ENCODE results near the gene HLA-DOB. TPM values are rescaled to one million over a fixed set of nuclear protein-coding genes. Genes with fewer than 3 reads are reported as not detected.
A peak's percentile ranks its signal among the peaks of the same experiment; 100 is the strongest.

Gene HLA-DOB
- total and polyA plus RNA-seq, 4 donors: 0.26 to 2.8 (median 0.62) TPM; not detected in 1

DNA sequence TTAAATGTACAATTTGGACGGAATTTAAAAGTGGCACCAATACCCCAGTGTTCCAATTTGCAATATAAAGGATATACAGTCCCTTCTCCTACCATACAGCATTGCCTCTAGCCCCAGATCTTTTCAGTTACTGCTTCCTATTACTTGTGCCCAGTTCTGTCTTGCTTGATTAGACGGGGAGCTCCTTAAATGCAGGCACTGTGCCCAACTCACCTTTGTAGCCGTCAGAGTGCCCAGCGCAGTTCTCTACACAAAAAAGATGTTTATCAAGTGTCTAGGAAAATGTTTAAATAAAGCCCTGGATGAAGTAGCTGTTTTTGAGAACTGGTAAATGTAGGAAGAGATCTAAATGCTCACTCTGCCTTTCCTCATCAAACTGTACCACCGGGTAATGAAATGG, 14.1 kb upstream of the HLA-DOB start:
- Histone ChIP-seq H3K4me3 (ENCODE audit: low read length in 2 of 2) (no peak overlapping the region), H3K9me3 (ENCODE audit: control insufficient read depth, low read length) (no peaks in the 10 kb centered on the region), H3K27me3 (ENCODE audit: control insufficient read depth in 1 of 2, insufficient read depth in 2 of 2, low read length in 1 of 2) (no peaks in the 10 kb centered on the region), H3K4me1 (ENCODE audit: control insufficient read depth in 1 of 2, insufficient read depth in 2 of 2, low read length in 2 of 2) (no peaks in the 10 kb centered on the region), H3K27ac (ENCODE audit: low read depth in 1 of 2, low read length in 2 of 2) (no peak overlapping the region), H3K36me3 (ENCODE audit: control insufficient read depth in 1 of 2, insufficient read depth in 2 of 2, low read length in 1 of 2) (peaks cover 0 to 2% of the 10 kb centered on the region in 2 donors)
- intact Hi-C loops (cut with DNase I): loop anchor here in 1 of 2 donors (5.0 kb wide), 1 partner anchor 36 kb away; no protein-coding TSS in a partner anchor
- ATAC-seq (ENCODE audit: low FRiP score): no peak
- DNase-seq: no peak
- WGBS, 2 donors: 92 to 93% methylated on average over 5 of the region's 5 CpGs

DNA sequence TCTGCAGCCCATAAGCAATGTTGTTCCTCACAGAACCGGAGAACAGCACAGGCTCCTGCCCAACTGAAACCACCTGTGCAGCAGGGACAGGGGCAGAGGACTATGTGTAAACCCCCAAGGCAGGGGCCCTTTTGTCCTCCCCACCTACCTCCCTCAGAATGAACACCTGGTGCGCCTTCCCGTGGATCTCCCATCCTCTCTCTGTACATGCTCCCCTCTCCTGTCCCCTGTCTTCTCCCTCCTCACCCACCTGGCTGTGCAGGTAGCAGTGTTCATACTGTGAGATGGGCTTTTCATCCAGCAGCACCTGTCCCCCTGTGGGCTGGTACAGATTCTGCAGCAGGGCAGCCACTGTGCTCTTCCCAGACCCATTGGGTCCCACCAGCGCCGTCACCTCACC, 13.2 kb upstream of the HLA-DOB start:
- H3K36me3 ChIP-seq (ENCODE audit: control insufficient read depth in 1 of 2, insufficient read depth in 2 of 2, low read length in 1 of 2): peaks cover 0 to 2% of the 10 kb centered on the region in 2 donors
- ATAC-seq (ENCODE audit: low FRiP score): no peak

DNA sequence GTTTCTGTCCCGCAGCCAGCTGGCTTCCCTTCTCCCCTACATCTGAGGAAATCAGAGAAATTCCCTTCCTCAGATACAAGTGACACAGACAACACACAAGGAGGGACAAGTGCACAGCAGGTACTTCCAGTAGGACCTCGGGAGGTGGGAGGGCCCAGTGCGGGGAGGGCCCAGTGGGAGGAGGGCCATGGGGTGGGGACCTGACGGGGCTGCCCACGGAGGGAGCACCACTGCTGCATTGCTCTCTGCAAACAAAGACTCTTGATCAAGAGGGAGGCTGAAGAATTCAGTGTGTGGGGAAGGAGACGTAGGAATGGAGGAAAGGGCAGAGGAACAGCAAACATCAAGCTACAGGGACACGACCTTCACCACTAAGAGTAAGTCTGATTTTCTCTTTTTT, 12.7 kb upstream of the HLA-DOB start:
- no peaks in the 10 kb centered on the region for H3K27me3 ChIP-seq (ENCODE audit: control insufficient read depth in 1 of 2, insufficient read depth in 2 of 2, low read length in 1 of 2)
- ATAC-seq (ENCODE audit: low FRiP score) (no peak), DNase-seq (no peak)
- 71 to 79% methylated on average over 7 of the region's 7 CpGs for WGBS, 2 donors
- H3K4me3 ChIP-seq (ENCODE audit: low read length in 2 of 2): no peak overlapping the region
- H3K4me1 ChIP-seq (ENCODE audit: control insufficient read depth in 1 of 2, insufficient read depth in 2 of 2, low read length in 2 of 2): no peaks in the 10 kb centered on the region
- intact Hi-C loops (cut with DNase I): loop anchor here in 1 of 2 donors (5.0 kb wide), 1 partner anchor 38 kb away; no protein-coding TSS in a partner anchor
- H3K36me3 ChIP-seq (ENCODE audit: control insufficient read depth in 1 of 2, insufficient read depth in 2 of 2, low read length in 1 of 2): peaks cover 0 to 2% of the 10 kb centered on the region in 2 donors
- no peak overlapping the region for H3K27ac ChIP-seq (ENCODE audit: low read depth in 1 of 2, low read length in 2 of 2)
- H3K9me3 ChIP-seq (ENCODE audit: control insufficient read depth, low read length): no peaks in the 10 kb centered on the region

More for the DNA sequence above, 13.2 kb upstream of the HLA-DOB start:
- Histone ChIP-seq H3K9me3 (ENCODE audit: control insufficient read depth, low read length) (no peaks in the 10 kb centered on the region), H3K27ac (ENCODE audit: low read depth in 1 of 2, low read length in 2 of 2) (no peak overlapping the region), H3K4me1 (ENCODE audit: control insufficient read depth in 1 of 2, insufficient read depth in 2 of 2, low read length in 2 of 2) (no peaks in the 10 kb centered on the region), H3K27me3 (ENCODE audit: control insufficient read depth in 1 of 2, insufficient read depth in 2 of 2, low read length in 1 of 2) (no peaks in the 10 kb centered on the region), H3K4me3 (ENCODE audit: low read length in 2 of 2) (no peak overlapping the region)
- 95 to 97% methylated on average over 5 of the region's 5 CpGs for WGBS, 2 donors
- DNase-seq: no peak
- intact Hi-C loops (cut with DNase I): loop anchor here in 1 of 2 donors (5.0 kb wide), 1 partner anchor 37 kb away; no protein-coding TSS in a partner anchor

DNA sequence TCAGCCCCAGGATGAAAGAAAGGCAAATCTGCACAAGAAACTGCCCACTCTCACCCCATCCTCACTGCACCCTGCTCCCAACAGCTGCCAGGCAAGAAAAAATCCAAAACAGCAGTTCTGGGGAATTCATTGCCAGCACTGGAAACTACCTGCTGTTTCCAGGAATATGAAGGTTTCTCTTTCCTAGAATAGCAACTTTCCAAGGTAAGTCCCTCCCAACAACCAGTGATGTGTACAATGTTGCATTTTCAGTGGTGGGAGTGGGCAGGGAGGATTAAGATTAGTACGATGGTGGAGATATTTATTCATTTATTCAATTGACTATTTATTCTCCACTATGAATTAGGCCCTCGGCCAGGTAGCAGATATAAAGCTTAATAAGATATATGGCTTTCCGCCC, 10.2 kb upstream of the HLA-DOB start:
- ATAC-seq (ENCODE audit: low FRiP score): no peak
- H3K4me3 ChIP-seq (ENCODE audit: low read length in 2 of 2): no peak overlapping the region
- no peaks in the 10 kb centered on the region for H3K27me3 ChIP-seq (ENCODE audit: control insufficient read depth in 1 of 2, insufficient read depth in 2 of 2, low read length in 1 of 2)
- peaks cover 0 to 2% of the 10 kb centered on the region in 2 donors for H3K36me3 ChIP-seq (ENCODE audit: control insufficient read depth in 1 of 2, insufficient read depth in 2 of 2, low read length in 1 of 2)
- no peaks in the 10 kb centered on the region for H3K9me3 ChIP-seq (ENCODE audit: control insufficient read depth, low read length)
- intact Hi-C loops (cut with DNase I): loop anchor here in 1 of 2 donors (5.0 kb wide), 1 partner anchor 40 kb away; no protein-coding TSS in a partner anchor
- no peak overlapping the region for H3K27ac ChIP-seq (ENCODE audit: low read depth in 1 of 2, low read length in 2 of 2)
- WGBS, 2 donors: 76 to 78% methylated on average over 3 of the region's 3 CpGs
- no peak for DNase-seq
- H3K4me1 ChIP-seq (ENCODE audit: control insufficient read depth in 1 of 2, insufficient read depth in 2 of 2, low read length in 2 of 2): no peaks in the 10 kb centered on the region

DNA sequence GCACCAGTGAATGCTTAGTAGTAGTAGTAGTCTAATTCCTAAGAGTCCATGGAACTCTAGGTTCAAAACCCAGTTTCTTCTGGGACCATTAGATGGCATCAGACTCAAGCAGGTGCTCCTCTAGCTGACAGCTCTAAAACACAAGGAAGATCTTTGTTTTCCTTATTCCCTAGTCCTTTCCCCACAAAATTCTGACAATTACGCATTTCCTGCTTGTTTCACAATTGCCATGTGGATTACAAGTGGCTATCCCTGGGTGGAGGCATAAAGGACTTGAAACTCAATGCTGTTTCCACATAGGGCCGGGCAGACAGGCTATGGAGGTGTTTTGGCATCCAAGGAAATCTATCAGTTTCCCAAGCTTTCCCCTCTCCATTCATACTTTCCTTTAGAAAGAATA, 9.2 kb upstream of the HLA-DOB start:
- peak; percentile 62 for ATAC-seq (ENCODE audit: low FRiP score)
- WGBS, 2 donors: 43 to 52% methylated on average over 2 of the region's 2 CpGs
- no peak overlapping the region for H3K4me3 ChIP-seq (ENCODE audit: low read length in 2 of 2)
- no peaks in the 10 kb centered on the region for H3K4me1 ChIP-seq (ENCODE audit: control insufficient read depth in 1 of 2, insufficient read depth in 2 of 2, low read length in 2 of 2)
- H3K36me3 ChIP-seq (ENCODE audit: control insufficient read depth in 1 of 2, insufficient read depth in 2 of 2, low read length in 1 of 2): peaks cover 0 to 2% of the 10 kb centered on the region in 2 donors
- no peak for DNase-seq
- no peaks in the 10 kb centered on the region for H3K27me3 ChIP-seq (ENCODE audit: control insufficient read depth in 1 of 2, insufficient read depth in 2 of 2, low read length in 1 of 2)
- no peaks in the 10 kb centered on the region for H3K9me3 ChIP-seq (ENCODE audit: control insufficient read depth, low read length)
- H3K27ac ChIP-seq (ENCODE audit: low read depth in 1 of 2, low read length in 2 of 2): no peak overlapping the region
- intact Hi-C loops (cut with DNase I): loop anchor here in 1 of 2 donors (5.0 kb wide), 1 partner anchor 41 kb away; no protein-coding TSS in a partner anchor

DNA sequence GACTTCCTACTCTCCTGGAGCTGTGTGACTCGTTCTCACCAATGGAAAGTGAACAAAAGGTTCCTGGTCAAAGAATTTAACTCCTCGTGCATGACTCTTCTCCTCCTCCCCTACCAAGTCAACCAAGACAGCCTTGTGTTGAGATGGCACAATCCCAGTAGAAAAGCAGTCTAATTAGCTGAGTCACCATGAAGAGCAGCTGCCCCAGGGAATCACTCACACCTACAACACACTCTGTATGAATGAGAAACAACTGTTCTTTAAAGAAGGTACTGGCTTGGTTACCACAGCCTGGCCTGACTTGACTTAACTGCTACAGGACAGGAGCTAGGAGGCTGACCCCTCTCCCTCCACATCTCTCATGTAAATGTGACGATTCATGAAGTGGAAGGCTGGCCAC, 2.9 kb upstream of the HLA-DOB start:
- DNase-seq: no peak
- no peak overlapping the region for H3K27ac ChIP-seq (ENCODE audit: low read depth in 1 of 2, low read length in 2 of 2)
- no peaks in the 10 kb centered on the region for H3K36me3 ChIP-seq (ENCODE audit: control insufficient read depth in 1 of 2, insufficient read depth in 2 of 2, low read length in 1 of 2)
- H3K9me3 ChIP-seq (ENCODE audit: control insufficient read depth, low read length): no peaks in the 10 kb centered on the region
- no peaks in the 10 kb centered on the region for H3K4me1 ChIP-seq (ENCODE audit: control insufficient read depth in 1 of 2, insufficient read depth in 2 of 2, low read length in 2 of 2)
- H3K4me3 ChIP-seq (ENCODE audit: low read length in 2 of 2): no peak overlapping the region
- intact Hi-C loops (cut with DNase I): no loop called here
- 66 to 67% methylated on average over 3 of the region's 3 CpGs for WGBS, 2 donors
- H3K27me3 ChIP-seq (ENCODE audit: control insufficient read depth in 1 of 2, insufficient read depth in 2 of 2, low read length in 1 of 2): no peaks in the 10 kb centered on the region
- ATAC-seq (ENCODE audit: low FRiP score): no peak

DNA sequence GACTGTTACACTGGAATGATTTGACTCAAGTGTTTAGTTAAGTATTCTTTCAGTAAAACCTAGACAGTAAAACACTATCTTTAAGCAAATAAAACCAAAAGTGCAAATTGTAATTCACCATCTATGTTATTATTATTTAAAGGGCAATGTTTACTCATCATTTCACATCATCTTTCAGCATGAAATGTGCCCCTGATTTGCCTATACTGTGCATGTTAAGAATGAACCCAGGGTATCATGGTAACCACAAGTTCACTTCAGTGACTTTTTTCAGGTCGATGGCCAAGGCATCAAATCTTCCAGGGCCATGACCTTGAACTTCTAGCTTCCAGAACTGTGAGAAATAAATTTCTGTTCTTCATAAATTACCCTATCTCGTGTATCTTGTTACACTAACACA, 2.1 kb upstream of the HLA-DOB start:
- no peaks in the 10 kb centered on the region for H3K27me3 ChIP-seq (ENCODE audit: control insufficient read depth in 1 of 2, insufficient read depth in 2 of 2, low read length in 1 of 2)
- ATAC-seq (ENCODE audit: low FRiP score): no peak
- no peak overlapping the region for H3K27ac ChIP-seq (ENCODE audit: low read depth in 1 of 2, low read length in 2 of 2)
- intact Hi-C loops (cut with DNase I): no loop called here
- no peaks in the 10 kb centered on the region for H3K9me3 ChIP-seq (ENCODE audit: control insufficient read depth, low read length)
- no peak overlapping the region for H3K4me3 ChIP-seq (ENCODE audit: low read length in 2 of 2)
- WGBS, 2 donors: 71 to 73% methylated on average over 2 of the region's 2 CpGs
- no peaks in the 10 kb centered on the region for H3K4me1 ChIP-seq (ENCODE audit: control insufficient read depth in 1 of 2, insufficient read depth in 2 of 2, low read length in 2 of 2)
- H3K36me3 ChIP-seq (ENCODE audit: control insufficient read depth in 1 of 2, insufficient read depth in 2 of 2, low read length in 1 of 2): no peaks in the 10 kb centered on the region
- no peak for DNase-seq

DNA sequence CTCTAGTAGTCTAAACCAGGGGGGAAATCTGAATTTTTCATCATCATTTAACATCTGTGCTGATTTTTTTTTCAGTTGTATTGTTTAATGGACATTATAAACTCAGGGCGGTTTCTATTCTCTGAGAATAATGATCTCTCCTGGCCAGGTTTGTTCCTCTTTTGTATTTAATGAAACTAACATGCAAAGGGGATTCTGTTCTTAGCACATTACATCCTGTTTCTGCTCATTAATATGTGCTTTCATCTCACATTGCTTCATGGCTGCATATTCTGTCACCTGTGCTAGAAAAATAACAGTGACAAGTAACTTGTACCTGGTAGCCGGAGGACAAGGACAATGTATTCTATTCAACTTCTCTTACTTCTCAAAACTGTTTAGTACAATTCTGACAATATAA, 806 bp downstream of the HLA-DOB start:
- H3K27ac ChIP-seq (ENCODE audit: low read depth in 1 of 2, low read length in 2 of 2): no peak overlapping the region
- no peaks in the 10 kb centered on the region for H3K36me3 ChIP-seq (ENCODE audit: control insufficient read depth in 1 of 2, insufficient read depth in 2 of 2, low read length in 1 of 2)
- no peak overlapping the region for H3K4me3 ChIP-seq (ENCODE audit: low read length in 2 of 2)
- no peaks in the 10 kb centered on the region for H3K4me1 ChIP-seq (ENCODE audit: control insufficient read depth in 1 of 2, insufficient read depth in 2 of 2, low read length in 2 of 2)
- H3K9me3 ChIP-seq (ENCODE audit: control insufficient read depth, low read length): no peaks in the 10 kb centered on the region
- H3K27me3 ChIP-seq (ENCODE audit: control insufficient read depth in 1 of 2, insufficient read depth in 2 of 2, low read length in 1 of 2): no peaks in the 10 kb centered on the region
- no peak for DNase-seq
- WGBS, 2 donors: 94 to 97% methylated on average over 2 of the region's 2 CpGs
- intact Hi-C loops (cut with DNase I): no loop called here
- ATAC-seq (ENCODE audit: low FRiP score): no peak

DNA sequence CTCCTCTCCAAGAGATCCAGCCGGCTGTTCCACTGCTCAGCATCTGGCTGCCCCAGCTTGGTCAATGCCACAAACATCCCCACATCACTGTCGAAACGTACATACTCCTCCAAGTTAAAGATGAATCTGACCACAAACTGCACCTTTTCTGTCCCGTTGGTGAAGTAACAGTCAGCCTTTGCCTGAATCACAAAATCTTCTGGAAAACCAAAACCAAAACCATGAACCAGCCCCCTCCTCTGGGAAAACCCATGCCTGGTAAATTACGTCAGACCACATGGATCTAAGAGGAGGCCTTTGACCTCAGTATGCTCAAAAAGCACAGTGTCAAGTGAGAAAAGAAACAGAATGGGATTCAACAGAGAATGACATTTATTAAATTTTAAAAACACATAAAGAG, 1.7 kb downstream of the HLA-DOB start:
- Histone ChIP-seq H3K4me1 (ENCODE audit: control insufficient read depth in 1 of 2, insufficient read depth in 2 of 2, low read length in 2 of 2) (no peaks in the 10 kb centered on the region), H3K27ac (ENCODE audit: low read depth in 1 of 2, low read length in 2 of 2) (no peak overlapping the region), H3K36me3 (ENCODE audit: control insufficient read depth in 1 of 2, insufficient read depth in 2 of 2, low read length in 1 of 2) (no peaks in the 10 kb centered on the region), H3K4me3 (ENCODE audit: low read length in 2 of 2) (no peak overlapping the region), H3K9me3 (ENCODE audit: control insufficient read depth, low read length) (no peaks in the 10 kb centered on the region), H3K27me3 (ENCODE audit: control insufficient read depth in 1 of 2, insufficient read depth in 2 of 2, low read length in 1 of 2) (no peaks in the 10 kb centered on the region)
- intact Hi-C loops (cut with DNase I): no loop called here
- no peak for DNase-seq
- WGBS, 2 donors: 57 to 71% methylated on average over 5 of the region's 5 CpGs
- ATAC-seq (ENCODE audit: low FRiP score): no peak

Measured in aorta (tissue), 5 donors.